H1 (cell line): ENCODE measurements around the gene ADD3. TPM values are rescaled to one million over a fixed set of nuclear protein-coding genes. Genes with fewer than 3 reads are reported as not detected.

ENCODE experiments used
- CTCF ChIA-PET: fragments of 300-600 bp; sonication (Branson Sonifier 250); formaldehyde crosslinking; loops from one replicate; lab custom pipeline; 2021; ENCODE audit not compliant: partially characterized antibody; lab: Charles Lee
- POLR2A ChIA-PET: fragments of 300-600 bp; sonication (Branson Sonifier 250); formaldehyde crosslinking; loops from one replicate; lab custom pipeline; 2021; ENCODE audit warnings: inconsistent platforms; ENCODE audit not compliant: partially characterized antibody; lab: Charles Lee
- DNase-seq, 2 experiments: peaks; one replicate each; pipeline versions ENCODE4 v3.0.0 to v3.0.0-alpha.2; 2010 to 2022; ENCODE audit warnings: low spot score in 2 of 2, low read depth in 1 of 2, mixed read lengths in 1 of 2
- FAIRE-seq: peaks from 2 replicates; lab custom pipeline; 2011; peaks lifted over from hg19 to GRCh38; lab: Jason Lieb, UNC
- H2AFZ ChIP-seq: 2 replicates; pipeline ENCODE4 v1.8.1; 2012; ENCODE audit warnings: low read length, inconsistent platforms
- H2AK5ac ChIP-seq: 2 replicates; pipeline ENCODE4 v1.6.1; 2013; ENCODE audit warnings: low read depth, low read length
- H2BK120ac ChIP-seq: replicated peaks from 2 replicates; pipeline ENCODE3; 2013; ENCODE audit warnings: low read depth, low read length, inconsistent platforms
- H2BK12ac ChIP-seq: 2 replicates; pipeline ENCODE4 v1.6.1; 2013; ENCODE audit warnings: low read depth, low read length
- H2BK15ac ChIP-seq: 2 replicates; pipeline ENCODE4 v1.6.1; 2013; ENCODE audit warnings: low read length
- H2BK20ac ChIP-seq: 2 replicates; pipeline ENCODE4 v1.6.1; 2013; ENCODE audit warnings: low read length
- H2BK5ac ChIP-seq: 2 replicates; pipeline ENCODE4 v1.6.1; 2013; ENCODE audit warnings: low read depth, low read length
- H3K14ac ChIP-seq: 2 replicates; pipeline ENCODE4 v1.6.1; 2013; ENCODE audit warnings: inconsistent platforms; ENCODE audit not compliant: insufficient read length
- H3K18ac ChIP-seq: 2 replicates; pipeline ENCODE4 v1.6.1; 2013; ENCODE audit warnings: low read length; ENCODE audit errors: extremely low read depth
- H3K23ac ChIP-seq: 2 replicates; pipeline ENCODE4 v1.6.1; 2013; ENCODE audit warnings: inconsistent platforms; ENCODE audit not compliant: insufficient read length
- H3K23me2 ChIP-seq: 2 replicates; pipeline ENCODE4 v1.6.1; 2013; ENCODE audit warnings: low read depth, low read length
- H3K27ac ChIP-seq: 2 replicates; pipeline ENCODE4 v1.6.1; 2011; ENCODE audit warnings: low read depth, low read length, inconsistent platforms
- H3K27me3 ChIP-seq, 4 experiments: replicated peaks in 1 of 4; 1 replicate in 1 of 4; 2 replicates in 3 of 4; pipeline versions ENCODE4 v1.6.1 to v1.8.1; 2011 to 2013; ENCODE audit warnings: low read length in 3 of 4, mild to moderate bottlenecking in 3 of 4, inconsistent platforms in 2 of 4, mixed read lengths in 2 of 4, moderate library complexity in 1 of 4; ENCODE audit not compliant: control insufficient read depth in 3 of 4, insufficient read depth in 3 of 4; ENCODE audit errors: extremely low read depth in 1 of 4
- H3K36me3 ChIP-seq, 4 experiments: 2 replicates each; pipeline versions ENCODE4 v1.6.1 to v1.8.1; 2011 to 2013; ENCODE audit warnings: mild to moderate bottlenecking in 4 of 4, low read length in 3 of 4, moderate library complexity in 2 of 4, control low read depth in 1 of 4, inconsistent platforms in 1 of 4; ENCODE audit not compliant: insufficient read depth in 4 of 4, control insufficient read depth in 2 of 4
- H3K4ac ChIP-seq: replicated peaks from 2 replicates; pipeline ENCODE3; 2013; ENCODE audit warnings: low read length, low read depth, mixed read lengths, inconsistent platforms; ENCODE audit not compliant: insufficient read length
- H3K4me1 ChIP-seq, 4 experiments: replicated peaks in 1 of 4; 1 replicate in 1 of 4; 2 replicates in 3 of 4; pipeline versions ENCODE4 v1.6.1 to v1.8.1; 2011 to 2013; ENCODE audit warnings: low read length in 3 of 4, inconsistent platforms in 2 of 4, mixed read lengths in 1 of 4; ENCODE audit not compliant: insufficient read depth in 4 of 4, control insufficient read depth in 3 of 4
- H3K4me2 ChIP-seq, 2 experiments: 2 replicates each; pipeline versions ENCODE4 v1.6.1 to v1.8.1; 2011 to 2013; ENCODE audit warnings: low read depth in 2 of 2, low read length in 2 of 2, control low read depth in 1 of 2, inconsistent platforms in 1 of 2, mild to moderate bottlenecking in 1 of 2; ENCODE audit not compliant: insufficient read depth in 1 of 2
- H3K4me3 ChIP-seq, 4 experiments: fragments of 200-600, 300-600 bp in 1 of 4; sonication (generic), shearing (Covaris generic), sonication (Bioruptor Twin) in 1 of 4; 2 replicates each; pipeline versions ENCODE4 v1.5.1 to v1.8.1; 2011 to 2016; ENCODE audit warnings: low read length in 4 of 4, low read depth in 3 of 4, control low read depth in 2 of 4, inconsistent platforms in 2 of 4, mild to moderate bottlenecking in 2 of 4, mixed read lengths in 1 of 4, moderate library complexity in 1 of 4; ENCODE audit not compliant: insufficient read depth in 2 of 4; ENCODE audit errors: extremely low read depth in 1 of 4
- H3K56ac ChIP-seq: replicated peaks from 2 replicates; pipeline ENCODE3; 2013; ENCODE audit warnings: low read depth, mild to moderate bottlenecking, mixed read lengths, low read length, inconsistent platforms; ENCODE audit not compliant: insufficient read length
- H3K79me1 ChIP-seq: 2 replicates; pipeline ENCODE4 v1.6.1; 2013; ENCODE audit warnings: low read depth, low read length, control low read depth
- H3K79me2 ChIP-seq, 2 experiments: 2 replicates each; pipeline versions ENCODE4 v1.6.1 to v1.8.1; 2012 to 2013; ENCODE audit warnings: low read length in 2 of 2, mild to moderate bottlenecking in 2 of 2, inconsistent platforms in 1 of 2; ENCODE audit not compliant: insufficient read depth in 2 of 2, control insufficient read depth in 1 of 2
- H3K9ac ChIP-seq, 4 experiments: replicated peaks in 1 of 4; 1 replicate in 1 of 4; 2 replicates in 3 of 4; pipeline versions ENCODE4 v1.6.1 to v1.8.1; 2011 to 2013; ENCODE audit warnings: low read depth in 3 of 4, low read length in 3 of 4, control low read depth in 2 of 4, mild to moderate bottlenecking in 2 of 4, moderate library complexity in 2 of 4, inconsistent platforms in 1 of 4; ENCODE audit errors: extremely low read depth in 1 of 4
- H3K9me3 ChIP-seq, 2 experiments: 2 replicates each; pipeline versions ENCODE4 v1.6.1 to v1.8.1; 2012 to 2013; ENCODE audit warnings: mild to moderate bottlenecking in 2 of 2, moderate library complexity in 2 of 2, control low read depth in 1 of 2, inconsistent platforms in 1 of 2, low read depth in 1 of 2, low read length in 1 of 2, mixed read lengths in 1 of 2; ENCODE audit not compliant: insufficient read depth in 2 of 2
- H4K20me1 ChIP-seq, 2 experiments: replicated peaks in 1 of 2; 2 replicates each; pipeline versions ENCODE3 to v1.8.1; 2011 to 2013; ENCODE audit warnings: inconsistent platforms in 2 of 2, low read length in 2 of 2, mild to moderate bottlenecking in 1 of 2; ENCODE audit not compliant: insufficient read depth in 2 of 2, control insufficient read depth in 1 of 2
- H4K5ac ChIP-seq: 2 replicates; pipeline ENCODE4 v1.6.1; 2013; ENCODE audit warnings: low read length, low read depth, mixed read lengths, inconsistent platforms; ENCODE audit not compliant: insufficient read length
- H4K8ac ChIP-seq: 2 replicates; pipeline ENCODE4 v1.8.0; 2013; ENCODE audit warnings: mild to moderate bottlenecking, moderate library complexity, low read length, inconsistent platforms; ENCODE audit not compliant: insufficient read depth; ENCODE audit errors: extremely low read depth
- H4K91ac ChIP-seq: replicated peaks from 2 replicates; pipeline ENCODE3; 2013; ENCODE audit warnings: low read length, mixed read lengths, inconsistent platforms; ENCODE audit not compliant: insufficient read length
- CBX5 ChIP-seq: fragments of 300-800, 300-1000 bp; sonication (generic); IDR thresholded peaks from 2 replicates; pipeline ENCODE4 v1.7.1; 2016; ENCODE audit warnings: antibody characterized with exemption, low read length, low read depth
- SP1 ChIP-seq: IDR thresholded peaks from 2 replicates; pipeline ENCODE4 v1.6.1; 2011; ENCODE audit warnings: low read depth, low read length
- SP4 ChIP-seq: IDR thresholded peaks from 2 replicates; pipeline ENCODE4 v1.6.1; 2012; ENCODE audit warnings: low read length, inconsistent platforms
- SRF ChIP-seq: IDR thresholded peaks from 2 replicates; pipeline ENCODE4 v1.6.1; 2011; ENCODE audit warnings: mild to moderate bottlenecking, low read depth, low read length, moderate library complexity
- WGBS, 2 experiments: shearing (Covaris generic) in 1 of 2; methylation state at CpG; one replicate each; pipeline versions ENCODE4 v1.1.6 to v1.1.7; 2013 to 2015; ENCODE audit warnings: low lambda C conversion rate in 2 of 2, mixed read lengths in 2 of 2, inconsistent platforms in 1 of 2, low coverage in 1 of 2, missing lambda C conversion rate in 1 of 2; ENCODE audit not compliant: insufficient replicate concordance in 2 of 2, insufficient coverage in 1 of 2, insufficient read length in 1 of 2; ENCODE audit errors: extremely low coverage in 1 of 2, missing lambda C conversion rate in 1 of 2; 5-methylcytosine and 5-hydroxymethylcytosine counted together
- polyA plus RNA-seq, 7 experiments: library from polyadenylated mRNA; depleted of rRNA in 3 of 7; stranded (reverse) in 5 of 7; unstranded in 2 of 7; fragments of >200 nt in 5 of 7; fragments of 200-250 nt in 2 of 7; gene quantifications; 1 replicate in 5 of 7; 2 replicates in 1 of 7; 4 replicates in 1 of 7; pipeline versions ENCODE4 v1.2.1 to v1.2.3, GENCODE V29; 2011 to 2013; ENCODE audit warnings: missing spikeins in 2 of 7, mixed read lengths in 2 of 7
- total RNA-seq: library from RNA; stranded (reverse); fragmentation: NEBNext Ultra II Directional; extraction: Animal tissue kit (Norgen Biotek cat#: 25700); gene quantifications from 2 replicates; pipeline ENCODE4 v1.2.1, GENCODE V29; 2021
- TF ChIP-seq, protein P1 (sequence below): IDR thresholded peaks from 2 replicates; pipeline ENCODE4 v1.6.1; 2012; ENCODE audit warnings: low read length, inconsistent platforms

Gene ADD3
- total and polyA plus RNA-seq, 2 of the 8 experiments (the other 6 are each of a cell fraction or from before 2014, with no cell fraction given) = 44.7 to 85.6 TPM

DNA sequence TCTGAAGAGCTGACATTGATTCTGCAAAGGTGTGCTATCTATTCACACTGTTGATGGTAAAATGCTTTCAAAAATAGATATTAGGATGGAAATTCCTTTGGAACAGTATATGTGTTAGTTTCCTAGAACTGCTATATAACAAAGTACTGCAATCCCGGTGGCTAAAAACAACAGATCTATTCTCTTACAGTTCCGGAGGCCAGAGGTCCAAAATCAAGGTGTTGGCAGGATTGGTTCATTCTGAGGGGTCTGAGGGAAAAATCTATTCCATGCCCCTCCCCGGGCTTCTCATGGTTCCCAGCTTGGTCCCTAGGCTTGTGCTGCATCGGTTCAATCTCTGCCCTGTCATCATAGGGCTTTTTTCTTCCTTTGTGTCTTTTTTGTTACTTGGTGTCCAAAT is 79.9 kb downstream of the ADD3 start:
- CTCF ChIA-PET = interaction anchor here (1.0 to 1.4 kb wide), 2 partner anchors 11 to 24 kb away, joined by 3 to 4 read pairs; no protein-coding TSS in a partner anchor

More for the DNA sequence above, 79.9 kb downstream of the ADD3 start:
- no peak overlapping the region for H4K5ac ChIP-seq
- no peak overlapping the region for H3K18ac ChIP-seq
- H3K56ac ChIP-seq = no peak overlapping the region
- H2BK15ac ChIP-seq = no peak overlapping the region
- no peak overlapping the region for H3K9ac ChIP-seq
- H3K4me3 ChIP-seq = no peak overlapping the region
- H4K91ac ChIP-seq = no peak overlapping the region
- no peak for TF ChIP-seq SP4
- TF ChIP-seq, protein P1, sequence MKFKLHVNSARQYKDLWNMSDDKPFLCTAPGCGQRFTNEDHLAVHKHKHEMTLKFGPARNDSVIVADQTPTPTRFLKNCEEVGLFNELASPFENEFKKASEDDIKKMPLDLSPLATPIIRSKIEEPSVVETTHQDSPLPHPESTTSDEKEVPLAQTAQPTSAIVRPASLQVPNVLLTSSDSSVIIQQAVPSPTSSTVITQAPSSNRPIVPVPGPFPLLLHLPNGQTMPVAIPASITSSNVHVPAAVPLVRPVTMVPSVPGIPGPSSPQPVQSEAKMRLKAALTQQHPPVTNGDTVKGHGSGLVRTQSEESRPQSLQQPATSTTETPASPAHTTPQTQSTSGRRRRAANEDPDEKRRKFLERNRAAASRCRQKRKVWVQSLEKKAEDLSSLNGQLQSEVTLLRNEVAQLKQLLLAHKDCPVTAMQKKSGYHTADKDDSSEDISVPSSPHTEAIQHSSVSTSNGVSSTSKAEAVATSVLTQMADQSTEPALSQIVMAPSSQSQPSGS = no peak
- TF ChIP-seq CBX5 = no peak
- no peak for TF ChIP-seq SRF
- no peak for TF ChIP-seq SP1
- H4K8ac ChIP-seq = no peak overlapping the region
- H3K4me2 ChIP-seq = no peak overlapping the region
- no peak overlapping the region for H2BK5ac ChIP-seq
- no peak overlapping the region for H2BK120ac ChIP-seq
- no peak overlapping the region for H2BK20ac ChIP-seq
- POLR2A ChIA-PET = no interaction called here
- WGBS, 2 experiments = 85% methylated on average over 4 of the region's 4 CpGs; no CpG with 5 or more reads in 1 of the 2 experiments
- H3K23ac ChIP-seq = no peak overlapping the region
- H2AK5ac ChIP-seq = no peak overlapping the region
- no peak overlapping the region for H2BK12ac ChIP-seq
- H3K36me3 ChIP-seq = no peaks in the 10 kb centered on the region
- no peak overlapping the region for H3K14ac ChIP-seq
- H3K79me2 ChIP-seq = peaks cover 0 to 23% of the 10 kb centered on the region in 2 experiments; a peak in 2 of 4 replicates
- no peaks in the 10 kb centered on the region for H3K27me3 ChIP-seq
- H3K4me1 ChIP-seq = peaks cover 0 to 4% (median 0%) of the 10 kb centered on the region in 4 experiments; a peak in 1 of 7 replicates
- no peaks in the 10 kb centered on the region for H3K9me3 ChIP-seq
- H3K79me1 ChIP-seq = no peaks in the 10 kb centered on the region
- no peak overlapping the region for H3K27ac ChIP-seq
- H4K20me1 ChIP-seq = no peaks in the 10 kb centered on the region
- no peak overlapping the region for H3K4ac ChIP-seq
- DNase-seq (no peak), FAIRE-seq (no peak)
- no peak overlapping the region for H2AFZ ChIP-seq
- no peaks in the 10 kb centered on the region for H3K23me2 ChIP-seq
